Measurements from ENCODE around the gene DDX21.
"Not testable (repeated sequence)": the region's sequence is repeated elsewhere in the genome, so short reads cannot be mapped to it uniquely, and the experiment has no call there.

DDX21 gene

DNA sequence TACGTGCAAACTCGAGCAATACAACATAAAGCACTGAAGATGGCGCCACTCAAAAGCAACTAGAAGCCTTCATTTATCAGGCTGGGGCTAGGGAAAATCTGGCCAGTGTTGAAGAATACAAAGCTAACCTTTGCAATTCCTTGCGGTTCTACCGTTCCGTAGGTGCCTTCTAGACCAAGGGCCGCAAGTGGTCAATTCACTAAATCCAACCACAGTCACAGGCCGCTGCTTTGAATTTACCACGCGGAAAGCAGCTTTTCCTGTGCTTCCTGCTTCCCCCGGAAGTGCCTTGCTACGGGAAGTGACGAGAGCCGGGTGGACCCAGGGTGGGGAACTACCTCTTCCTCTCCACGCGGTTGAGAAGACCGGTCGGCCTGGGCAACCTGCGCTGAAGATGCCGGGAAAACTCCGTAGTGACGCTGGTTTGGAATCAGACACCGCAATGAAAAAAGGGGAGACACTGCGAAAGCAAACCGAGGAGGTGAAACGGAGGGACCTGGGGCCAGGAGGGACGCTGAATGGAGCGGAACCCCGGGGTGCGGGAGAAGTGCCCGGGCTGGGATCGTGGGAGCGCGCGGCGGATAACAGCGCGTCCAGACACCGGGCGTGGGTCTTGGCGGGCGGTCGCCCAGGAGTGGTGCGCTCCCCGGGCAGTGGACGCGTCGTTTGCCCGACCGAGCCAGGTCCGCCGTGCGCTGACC lies at the start of gene DDX21:
TSS of gene DDX21 (plus strand) at position 339 of the 701 bp plus-strand sequence. CDS start at position 395, 56 bp downstream.
- TF ChIP-seq CTCF (IDR thresholded peaks at IDR 0.05; ENCODE audit: extremely low read depth, missing control alignments), result peak; percentile 56

GRCh38 chr10:68924593-68924992 lies 31.4 kb upstream of the DDX21 start:
- DNase-seq (ENCODE audit: low spot score), result no peak
- no peak for TF ChIP-seq CTCF (IDR thresholded peaks at IDR 0.05; ENCODE audit: extremely low read depth, missing control alignments)

More for the DNA sequence above, at the start of gene DDX21:
- peak; percentile 94 for DNase-seq (ENCODE audit: low spot score)

GRCh38 chr10:68925489-68925888 lies 30.5 kb upstream of the DDX21 start:
- no peak for DNase-seq (ENCODE audit: low spot score)
- no peak for TF ChIP-seq CTCF (IDR thresholded peaks at IDR 0.05; ENCODE audit: extremely low read depth, missing control alignments)

GRCh38 chr10:68929157-68929556 lies 26.8 kb upstream of the DDX21 start:
- DNase-seq (ENCODE audit: low spot score), result not testable (repeated sequence)

GRCh38 chr10:68929888-68930287 lies 26.1 kb upstream of the DDX21 start:
- DNase-seq (ENCODE audit: low spot score), result not testable (repeated sequence)

DNA sequence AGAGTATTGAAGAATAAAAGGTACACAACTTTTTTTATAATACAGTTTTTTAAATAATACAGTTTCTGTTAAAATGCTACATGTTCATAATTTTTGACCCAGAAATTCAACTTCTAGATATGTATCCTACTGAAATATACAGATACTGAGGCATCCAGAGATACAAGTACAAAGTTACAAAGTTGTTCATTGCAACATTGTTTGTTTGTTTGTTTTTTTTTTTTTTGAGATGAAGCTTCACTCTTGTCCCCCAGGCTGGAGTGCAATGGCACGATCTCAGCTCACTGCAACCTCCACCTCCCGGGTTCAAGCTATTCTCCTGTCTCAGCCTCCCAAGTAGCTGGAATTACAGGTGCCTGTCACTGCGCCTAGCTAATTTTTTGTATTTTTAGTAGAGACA lies 23.1 kb upstream of the DDX21 start:
- DNase-seq (ENCODE audit: low spot score), result not testable (repeated sequence)

DNA sequence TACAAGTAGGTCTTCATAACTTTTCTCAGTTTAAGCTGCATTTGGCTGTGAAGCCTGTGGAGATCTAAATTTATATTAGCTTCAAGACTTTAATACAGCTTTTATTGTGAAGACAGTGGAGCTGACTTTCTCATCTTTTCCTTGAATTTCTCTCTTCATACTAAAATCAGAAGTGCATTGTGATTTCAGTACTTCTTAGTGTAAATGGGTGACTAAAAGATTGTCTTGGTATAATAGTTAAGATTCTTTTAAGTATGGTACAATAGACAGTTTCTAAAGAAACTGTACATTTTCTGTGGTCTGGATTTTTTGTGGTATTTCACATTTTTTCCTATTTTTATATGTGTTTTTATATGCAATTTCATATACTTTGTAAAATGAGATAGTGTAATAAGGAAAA lies 21.0 kb upstream of the DDX21 start:
- no peak for TF ChIP-seq CTCF (IDR thresholded peaks at IDR 0.05; ENCODE audit: extremely low read depth, missing control alignments)
- no peak for DNase-seq (ENCODE audit: low spot score)

DNA sequence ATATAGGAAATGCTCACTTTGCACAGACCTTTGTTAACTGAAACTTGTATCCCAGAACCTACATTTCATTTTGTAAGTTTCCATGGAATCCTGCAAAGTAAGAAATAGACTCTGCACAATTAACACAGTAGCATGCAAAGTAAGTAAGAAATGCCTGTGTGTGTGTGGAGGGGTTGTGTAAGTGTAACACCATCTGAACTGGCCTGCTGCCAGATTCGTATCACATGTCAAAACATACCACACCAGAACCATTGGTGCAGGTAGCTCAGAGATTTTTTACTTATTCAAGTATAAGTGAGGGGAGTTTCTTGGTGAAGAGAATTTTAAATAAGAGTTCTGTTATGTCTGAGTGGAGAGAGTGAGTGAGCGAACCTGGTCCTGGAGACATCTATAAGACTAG lies 17.9 kb upstream of the DDX21 start:
- DNase-seq (ENCODE audit: low spot score), result no peak
- no peak for TF ChIP-seq CTCF (IDR thresholded peaks at IDR 0.05; ENCODE audit: extremely low read depth, missing control alignments)

DNA sequence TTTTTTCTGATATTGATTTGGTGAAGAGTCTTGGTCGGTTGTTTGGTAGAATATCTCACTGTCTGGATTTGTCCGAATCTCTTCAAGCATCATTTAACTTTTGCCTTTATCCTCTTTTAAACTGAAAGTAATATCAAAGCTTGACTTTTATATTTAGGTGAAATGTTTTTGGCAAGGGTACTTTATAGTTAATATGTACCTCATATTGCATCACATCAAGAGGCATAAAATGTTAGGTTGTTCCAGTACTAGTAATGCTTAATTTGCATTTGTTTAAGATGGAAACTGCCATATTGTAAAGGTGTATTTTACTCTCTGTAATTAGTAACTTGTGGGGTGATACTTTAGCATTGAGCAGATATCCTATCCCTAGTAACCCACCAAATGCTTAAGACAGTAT lies 17.1 kb upstream of the DDX21 start:
- DNase-seq (ENCODE audit: low spot score), result no peak
- no peak for TF ChIP-seq CTCF (IDR thresholded peaks at IDR 0.05; ENCODE audit: extremely low read depth, missing control alignments)

DNA sequence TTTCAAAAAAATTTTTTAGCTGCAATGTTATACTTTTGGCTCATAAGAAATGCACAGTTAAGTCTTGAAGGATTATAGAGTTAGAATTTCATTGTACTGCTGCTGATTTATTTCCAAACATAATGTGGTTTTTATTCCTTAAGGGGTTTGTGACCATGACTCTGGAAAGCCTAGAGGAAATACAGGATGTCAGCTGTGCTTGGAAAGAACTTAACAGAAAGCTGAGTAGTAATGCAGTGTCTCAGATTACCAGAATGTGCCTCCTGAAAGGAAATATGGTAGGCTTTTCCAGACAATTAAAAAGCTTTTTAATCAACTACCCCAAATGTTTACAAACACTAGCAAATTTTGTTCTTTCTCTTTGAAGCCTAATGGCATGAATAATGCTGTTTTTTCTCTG lies 15.1 kb upstream of the DDX21 start:
- DNase-seq (ENCODE audit: low spot score), result not testable (repeated sequence)
